Activated B cell treated with CpG ODN at 0.5 μM for 24 hours (primary cell): ENCODE results near the gene FBXL13. TPM values are rescaled to one million over a fixed set of nuclear protein-coding genes. Genes with fewer than 3 reads are reported as not detected.
"Not testable (repeated sequence)": the region's sequence is repeated elsewhere in the genome, so short reads cannot be mapped to it uniquely, and the experiment has no call there.

ENCODE experiments used
- ATAC-seq: fragments of 200-7000 bp; cut with Tn5 transposase; one replicate; pipeline ENCODE4 v1.10.0; 2021; ENCODE audit warnings: low read depth, mild to moderate bottlenecking, moderate library complexity
- CTCF ChIA-PET: fragments of 350-600 bp; sonication (Branson Sonifier 250); formaldehyde crosslinking; loops from one replicate; lab custom pipeline; 2021; ENCODE audit warnings: antibody characterized with exemption; lab: Charles Lee
- POLR2A ChIA-PET: fragments of 350-600 bp; sonication (Branson Sonifier 250); formaldehyde crosslinking; loops from one replicate; lab custom pipeline; 2021; ENCODE audit warnings: antibody characterized with exemption; lab: Charles Lee
- DNase-seq: peaks from one replicate; pipeline ENCODE4 v3.0.0; 2022
- H3K27ac Mint-ChIP-seq: one replicate; pipeline ENCODE4 v1.8.0; 2020; ENCODE audit warnings: mixed read lengths
- H3K27me3 Mint-ChIP-seq: one replicate; pipeline ENCODE4 v1.8.0; 2021; ENCODE audit warnings: mixed read lengths
- H3K36me3 Mint-ChIP-seq: one replicate; pipeline ENCODE4 v1.8.0; 2021; ENCODE audit warnings: low read depth, mixed read lengths
- H3K4me1 Mint-ChIP-seq: one replicate; pipeline ENCODE4 v1.8.0; 2021; ENCODE audit warnings: mixed read lengths
- H3K4me3 Mint-ChIP-seq: one replicate; pipeline ENCODE4 v1.8.0; 2020; ENCODE audit warnings: mild to moderate bottlenecking, mixed read lengths
- H3K9me3 Mint-ChIP-seq: one replicate; pipeline ENCODE4 v1.8.0; 2020; ENCODE audit warnings: mixed read lengths
- CTCF ChIP-seq: fragments of 200-600 bp; IDR thresholded peaks from one replicate; pipeline ENCODE4 v1.8.0; 2022; ENCODE audit warnings: antibody characterized with exemption, mild to moderate bottlenecking
- intact Hi-C: fragments of 100-400 bp; cut with micrococcal nuclease; formaldehyde crosslinking; loops from one replicate; pipeline ENCODE4 v1.15.1; 2024
- total RNA-seq: library from RNA; stranded (reverse); gene quantifications from 2 replicates; pipeline ENCODE4 v1.2.3, GENCODE V29; 2022

FBXL13 gene
- total RNA-seq, 1 donor from 2014 or later: 2.9 TPM

GRCh38 chr7:103018295-103018694 is 56.3 kb downstream of the FBXL13 start:
- POLR2A ChIA-PET, H3K27ac Mint-ChIP-seq, H3K27me3 Mint-ChIP-seq, DNase-seq, H3K4me1 Mint-ChIP-seq, H3K4me3 Mint-ChIP-seq, ATAC-seq, CTCF ChIA-PET, intact Hi-C loops: not testable (repeated sequence)
- Mint-ChIP-seq H3K9me3 (peaks cover 25% of the 10 kb centered on the region), H3K36me3 (peaks cover 12% of the 10 kb centered on the region)

- Mint-ChIP-seq H3K27ac (no peak overlapping the region), H3K36me3 (peaks cover 5% of the 10 kb centered on the region), H3K4me3 (no peak overlapping the region), H3K4me1 (peaks cover 32% of the 10 kb centered on the region), H3K27me3 (no peaks in the 10 kb centered on the region), H3K9me3 (peaks cover 14% of the 10 kb centered on the region)
- TF ChIP-seq CTCF: no peak
- DNase-seq (no peak), ATAC-seq (no peak)
- POLR2A ChIA-PET: no interaction called here
- CTCF ChIA-PET: no interaction called here
- intact Hi-C loops: no loop called here
These were observed 62.9 kb downstream of the FBXL13 start for GRCh38 chr7:103011650-103012049.

- ChIA-PET POLR2A (no interaction called here), CTCF (no interaction called here)
- Mint-ChIP-seq H3K4me3 (peak overlapping the region; percentile 53), H3K36me3 (peaks cover 8% of the 10 kb centered on the region), H3K4me1 (peaks cover 32% of the 10 kb centered on the region), H3K27ac (peak overlapping the region; percentile 55), H3K9me3 (peaks cover 18% of the 10 kb centered on the region), H3K27me3 (no peaks in the 10 kb centered on the region)
- peak; percentile 37 for ATAC-seq
- no peak for TF ChIP-seq CTCF
- no peak for DNase-seq
- intact Hi-C loops: no loop called here
These were observed 64.4 kb downstream of the FBXL13 start for GRCh38 chr7:103010211-103010610.

- H3K27me3 Mint-ChIP-seq: no peaks in the 10 kb centered on the region
- H3K27ac Mint-ChIP-seq: peak overlapping the region; percentile 55
- H3K9me3 Mint-ChIP-seq: peaks cover 16% of the 10 kb centered on the region
- TF ChIP-seq CTCF: no peak
- ATAC-seq (peak; percentile 85), DNase-seq (no peak)
- H3K4me1 Mint-ChIP-seq: peaks cover 28% of the 10 kb centered on the region
- peak overlapping the region; percentile 53 for H3K4me3 Mint-ChIP-seq
- ChIA-PET POLR2A (no interaction called here), CTCF (no interaction called here)
- peaks cover 8% of the 10 kb centered on the region for H3K36me3 Mint-ChIP-seq
- intact Hi-C loops: no loop called here
These were observed 65.0 kb downstream of the FBXL13 start for GRCh38 chr7:103009466-103010185.

GRCh38 chr7:103003004-103003403 is 71.6 kb downstream of the FBXL13 start:
- no peaks in the 10 kb centered on the region for H3K27me3 Mint-ChIP-seq

More at GRCh38 chr7:103003004-103003403, 71.6 kb downstream of the FBXL13 start:
- ChIA-PET CTCF (no interaction called here), POLR2A (no interaction called here)
- Mint-ChIP-seq H3K27ac (no peak overlapping the region), H3K36me3 (peaks cover 26% of the 10 kb centered on the region), H3K4me3 (no peak overlapping the region), H3K4me1 (peaks cover 5% of the 10 kb centered on the region), H3K9me3 (peaks cover 32% of the 10 kb centered on the region)
- ATAC-seq (no peak), DNase-seq (no peak)
- TF ChIP-seq CTCF: no peak
- intact Hi-C loops: no loop called here
